ENCODE results near the gene TMPRSS11F. TPM values are rescaled to one million over a fixed set of nuclear protein-coding genes. Genes with fewer than 3 reads are reported as not detected.

The TMPRSS11F gene
- total RNA-seq, 1 experiment from 2014 or later, result not detected

GRCh38 chr4:68162196-68162595 is 32.5 kb upstream of the TMPRSS11F start (continued):
- no peak for TF ChIP-seq CTCF (IDR thresholded peaks at IDR 0.05 in 2 of 3, conservative IDR thresholded peaks at IDR 0.05 in 1 of 3; ENCODE audit: borderline replicate concordance in 1 of 3, insufficient read depth in 1 of 3, low read depth in 2 of 3, low read length in 2 of 3)
- no peak for TF ChIP-seq ATF3 (IDR thresholded peaks at IDR 0.05)

DNA sequence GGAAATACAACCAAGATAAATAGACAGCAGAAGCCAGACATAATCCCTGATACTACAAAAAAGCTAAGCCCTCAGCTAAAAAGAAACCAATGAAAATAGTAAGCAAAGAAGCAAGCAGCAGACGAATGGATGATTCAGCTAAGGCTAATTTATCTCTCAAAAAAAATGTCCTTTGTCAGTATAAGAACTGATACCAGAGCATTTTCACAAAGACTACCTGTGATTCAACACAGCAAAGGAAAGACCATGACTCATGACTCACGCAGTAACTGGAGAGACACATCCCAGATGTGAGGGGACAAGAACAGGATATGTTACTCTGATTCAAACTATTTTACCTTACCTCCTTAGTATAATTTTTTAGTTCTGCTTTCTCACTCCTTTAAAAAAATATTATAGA is 22.7 kb upstream of the TMPRSS11F start:
- peak; percentile 34 for DNase-seq (ENCODE audit: low read depth, low spot score)
- POLR2A ChIA-PET, result no interaction called here
- intact Hi-C loops (cut with micrococcal nuclease), result no loop called here

More for the DNA sequence above, 22.7 kb upstream of the TMPRSS11F start:
- TF ChIP-seq, protein P1, sequence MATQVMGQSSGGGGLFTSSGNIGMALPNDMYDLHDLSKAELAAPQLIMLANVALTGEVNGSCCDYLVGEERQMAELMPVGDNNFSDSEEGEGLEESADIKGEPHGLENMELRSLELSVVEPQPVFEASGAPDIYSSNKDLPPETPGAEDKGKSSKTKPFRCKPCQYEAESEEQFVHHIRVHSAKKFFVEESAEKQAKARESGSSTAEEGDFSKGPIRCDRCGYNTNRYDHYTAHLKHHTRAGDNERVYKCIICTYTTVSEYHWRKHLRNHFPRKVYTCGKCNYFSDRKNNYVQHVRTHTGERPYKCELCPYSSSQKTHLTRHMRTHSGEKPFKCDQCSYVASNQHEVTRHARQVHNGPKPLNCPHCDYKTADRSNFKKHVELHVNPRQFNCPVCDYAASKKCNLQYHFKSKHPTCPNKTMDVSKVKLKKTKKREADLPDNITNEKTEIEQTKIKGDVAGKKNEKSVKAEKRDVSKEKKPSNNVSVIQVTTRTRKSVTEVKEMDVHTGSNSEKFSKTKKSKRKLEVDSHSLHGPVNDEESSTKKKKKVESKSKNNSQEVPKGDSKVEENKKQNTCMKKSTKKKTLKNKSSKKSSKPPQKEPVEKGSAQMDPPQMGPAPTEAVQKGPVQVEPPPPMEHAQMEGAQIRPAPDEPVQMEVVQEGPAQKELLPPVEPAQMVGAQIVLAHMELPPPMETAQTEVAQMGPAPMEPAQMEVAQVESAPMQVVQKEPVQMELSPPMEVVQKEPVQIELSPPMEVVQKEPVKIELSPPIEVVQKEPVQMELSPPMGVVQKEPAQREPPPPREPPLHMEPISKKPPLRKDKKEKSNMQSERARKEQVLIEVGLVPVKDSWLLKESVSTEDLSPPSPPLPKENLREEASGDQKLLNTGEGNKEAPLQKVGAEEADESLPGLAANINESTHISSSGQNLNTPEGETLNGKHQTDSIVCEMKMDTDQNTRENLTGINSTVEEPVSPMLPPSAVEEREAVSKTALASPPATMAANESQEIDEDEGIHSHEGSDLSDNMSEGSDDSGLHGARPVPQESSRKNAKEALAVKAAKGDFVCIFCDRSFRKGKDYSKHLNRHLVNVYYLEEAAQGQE (IDR thresholded peaks at IDR 0.05; ENCODE audit: low read depth), result no peak
- TF ChIP-seq POLR2A (IDR thresholded peaks at IDR 0.05; ENCODE audit: borderline replicate concordance, extremely low read depth, insufficient read depth, insufficient read length) (no peak), JUND (IDR thresholded peaks at IDR 0.05) (peak; percentile 43), FOSL1 (IDR thresholded peaks at IDR 0.05; ENCODE audit: low read depth) (peak; percentile 55; the same call in 1 of the 2 replicates)
- Histone ChIP-seq H2AFZ (ENCODE audit: low read depth, low read length, poor library complexity, severe bottlenecking) (no peak overlapping the region), H4K20me1 (ENCODE audit: insufficient read depth) (no peaks in the 10 kb centered on the region), H3K79me2 (ENCODE audit: insufficient read depth, low read length) (no peaks in the 10 kb centered on the region), H3K27ac (ENCODE audit: low read depth, low read length) (no peak overlapping the region), H3K27me3 (ENCODE audit: insufficient read depth, low read length) (no peaks in the 10 kb centered on the region), H3K4me3 (replicated peaks in 1 of 2; ENCODE audit: low read depth in 1 of 2, low read length in 2 of 2) (no peak overlapping the region), H3K9me3 (ENCODE audit: control insufficient read depth in 1 of 2, insufficient read depth in 1 of 2, low read depth in 1 of 2, low read length in 2 of 2) (peaks cover 0 to 3% of the 10 kb centered on the region in 2 experiments; a peak in 1 of 4 replicates), H3K4me1 (ENCODE audit: control insufficient read depth in 1 of 2, insufficient read depth in 2 of 2, low read length in 2 of 2) (peaks cover 0 to 6% of the 10 kb centered on the region in 2 experiments; a peak in 1 of 4 replicates), H3K4me2 (ENCODE audit: low read length) (peak overlapping the region; percentile 22; the same call in 1 of the 2 replicates), H3K9me2 (ENCODE audit: insufficient read depth) (no peaks in the 10 kb centered on the region), H3K36me3 (ENCODE audit: control insufficient read depth in 1 of 2, insufficient read depth in 2 of 2, low read length in 2 of 2) (no peaks in the 10 kb centered on the region), H3K9ac (ENCODE audit: low read length) (no peak overlapping the region)
- BruUV-seq (replicated peaks), result no TSS peak
- 0 out of 2 replicates have a peak, but pooled peaks have one; percentile 49 for ATAC-seq
- ChIA-PET RAD21 (ENCODE audit: low non-redundant PET in 1 of 2, low total read pairs in 2 of 2, uncharacterized antibody in 2 of 2, unreplicated experiment in 2 of 2) (no interaction called here), CTCF (no interaction called here)

Measured in HCT116 (cell line).